Cerebellar nuclear complex (tissue), 1 donor: ENCODE results near the gene EIF4A2.
"Not testable (repeated sequence)": the region's sequence is repeated elsewhere in the genome, so short reads cannot be mapped to it uniquely, and the experiment has no call there.

Experiments used
- DNase-seq, 2 experiments: peaks; one replicate each; lab custom pipeline; 2025; lab: John Stamatoyannopoulos, UW

The EIF4A2 gene

DNA sequence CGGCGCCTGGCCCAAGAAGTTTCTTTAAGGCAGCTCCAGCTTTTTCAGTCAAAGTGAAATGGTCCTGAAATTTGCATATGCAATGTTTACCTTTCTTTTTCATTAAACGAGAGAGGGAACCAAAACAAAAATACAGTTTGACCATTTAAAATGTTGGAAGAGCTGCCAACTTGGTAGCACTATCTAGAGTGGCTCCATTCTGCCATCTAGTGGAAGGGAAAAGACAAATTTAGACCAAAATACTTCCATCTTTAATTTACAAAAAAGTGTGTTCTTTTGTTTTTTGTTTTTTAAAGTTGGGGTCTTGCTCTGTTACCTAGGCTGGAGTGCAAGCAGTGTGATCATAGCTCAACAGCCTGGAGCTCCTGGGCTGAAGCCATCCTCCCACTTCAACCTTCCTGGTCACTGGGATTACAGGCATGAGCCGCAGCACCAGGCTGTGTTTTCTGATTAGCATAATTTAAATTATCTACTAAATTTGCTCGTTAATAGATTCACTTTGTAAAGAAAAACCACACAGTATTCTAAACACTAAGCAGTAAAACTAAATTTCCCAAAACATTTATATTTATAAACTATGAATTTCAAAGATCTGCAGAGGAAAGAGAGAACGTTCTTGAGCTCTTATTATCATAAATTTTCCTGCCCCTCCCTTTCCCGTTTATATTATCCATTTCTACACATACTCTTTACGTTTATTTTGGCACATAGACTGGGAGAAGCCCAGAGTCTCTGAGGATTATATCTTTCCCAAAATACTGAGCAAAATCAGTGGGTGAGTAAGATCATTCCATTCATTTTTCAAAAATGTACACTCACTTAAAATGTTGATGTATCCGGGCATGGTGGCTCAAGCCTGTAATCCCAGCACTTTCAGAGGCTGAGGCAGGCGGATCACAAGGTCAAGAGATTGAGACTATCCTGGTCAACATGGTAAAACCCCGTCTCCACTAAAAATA lies 38.3 kb downstream of the EIF4A2 start:
- no peak for DNase-seq

DNA sequence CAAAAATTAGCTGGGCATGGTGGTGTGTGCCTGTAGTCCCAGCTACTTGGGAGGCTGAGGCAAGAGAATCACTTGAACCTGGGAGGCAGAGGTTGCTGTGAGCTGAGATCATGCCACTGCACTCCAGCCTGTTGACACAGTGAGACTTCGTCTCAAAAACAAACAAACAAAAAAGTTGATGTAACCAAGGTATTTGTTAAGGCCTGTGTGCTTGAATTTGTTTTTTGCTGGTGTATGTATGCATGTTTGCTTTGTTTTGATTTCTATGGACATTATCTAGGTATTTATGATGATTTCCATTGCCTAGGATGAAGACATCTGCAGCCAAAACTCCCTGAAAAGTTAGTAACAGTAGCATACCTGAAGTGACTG lies 39.0 kb downstream of the EIF4A2 start:
- DNase-seq: not testable (repeated sequence)

DNA sequence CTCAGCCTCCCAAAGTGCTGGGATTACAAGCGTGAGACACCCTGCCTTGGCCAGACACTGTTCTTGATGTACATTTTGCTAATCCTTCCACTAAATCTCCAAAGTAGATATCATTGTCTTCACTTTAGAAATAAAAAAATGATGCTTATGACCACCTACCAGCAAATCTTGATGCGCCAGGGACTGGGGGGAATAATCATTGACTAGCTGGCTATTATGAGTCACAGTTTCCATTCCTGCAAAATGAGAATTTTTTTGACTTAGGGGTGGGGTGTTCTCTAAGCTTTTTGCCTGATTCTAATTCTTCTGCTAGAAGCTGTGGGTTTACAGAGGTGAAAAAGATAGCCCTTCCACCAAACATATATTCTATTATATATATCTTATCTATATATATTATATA lies 40.0 kb downstream of the EIF4A2 start:
- no peak for DNase-seq

DNA sequence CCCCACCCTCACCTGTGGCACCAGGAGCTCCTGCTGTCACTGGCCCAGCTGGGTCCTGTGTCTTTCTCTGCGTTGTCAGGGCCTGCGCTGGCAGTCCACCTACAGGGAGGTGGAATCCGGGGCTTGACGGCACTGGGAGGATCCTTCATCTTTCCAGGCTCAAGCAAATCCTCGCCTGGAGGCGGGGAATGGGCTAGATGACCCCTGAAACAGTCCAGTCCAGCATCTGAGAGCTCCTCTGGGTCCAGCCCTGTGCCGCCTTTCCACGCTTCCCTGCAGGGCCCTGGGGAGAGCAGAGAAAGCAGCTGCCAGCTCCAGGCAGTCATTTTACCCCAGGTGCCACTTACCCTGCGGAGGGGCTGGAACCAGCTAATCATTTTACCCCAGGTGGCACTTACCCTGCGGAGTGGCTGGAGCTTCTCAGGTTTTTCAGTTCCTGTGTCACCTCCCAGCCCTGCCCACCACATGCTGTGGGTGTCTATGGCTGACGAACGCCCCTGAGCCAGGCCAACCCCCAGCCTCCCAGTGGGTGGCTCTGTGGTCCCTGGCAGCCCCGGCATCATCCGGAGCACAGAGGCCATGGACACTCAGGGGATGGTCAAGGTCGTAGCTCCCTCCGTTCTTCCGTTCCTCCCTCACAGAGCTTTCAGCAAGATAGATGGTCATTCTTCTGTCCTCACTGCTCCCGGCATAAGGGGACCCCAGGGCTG lies 41.2 kb downstream of the EIF4A2 start:
- DNase-seq: no peak

DNA sequence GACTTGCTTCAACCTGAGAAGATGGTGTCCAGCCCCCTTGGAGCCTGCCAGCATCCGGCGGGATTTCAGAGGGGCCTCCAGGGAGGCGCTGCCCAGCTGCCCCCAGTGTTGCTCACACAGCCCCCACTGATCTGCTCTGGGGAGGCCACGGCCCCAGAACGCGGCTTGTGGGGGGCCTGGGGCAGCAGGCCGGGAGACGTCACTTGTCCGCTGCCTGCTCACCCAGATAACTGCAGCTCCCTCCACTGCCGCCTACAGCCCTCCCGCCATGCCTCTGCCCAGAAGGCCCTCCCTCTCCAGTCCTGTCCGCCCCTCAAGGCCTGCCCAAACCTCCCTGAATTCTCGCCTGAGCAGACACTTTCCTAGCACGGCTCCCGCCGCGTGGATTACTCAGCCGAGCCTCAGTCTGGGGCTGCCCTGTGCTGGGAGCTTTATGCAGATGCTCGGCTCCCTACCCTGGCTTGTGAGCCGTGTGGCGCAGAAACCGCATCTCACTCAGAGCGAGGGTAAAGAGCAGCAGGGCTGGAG lies 42.0 kb downstream of the EIF4A2 start:
- DNase-seq: no peak

DNA sequence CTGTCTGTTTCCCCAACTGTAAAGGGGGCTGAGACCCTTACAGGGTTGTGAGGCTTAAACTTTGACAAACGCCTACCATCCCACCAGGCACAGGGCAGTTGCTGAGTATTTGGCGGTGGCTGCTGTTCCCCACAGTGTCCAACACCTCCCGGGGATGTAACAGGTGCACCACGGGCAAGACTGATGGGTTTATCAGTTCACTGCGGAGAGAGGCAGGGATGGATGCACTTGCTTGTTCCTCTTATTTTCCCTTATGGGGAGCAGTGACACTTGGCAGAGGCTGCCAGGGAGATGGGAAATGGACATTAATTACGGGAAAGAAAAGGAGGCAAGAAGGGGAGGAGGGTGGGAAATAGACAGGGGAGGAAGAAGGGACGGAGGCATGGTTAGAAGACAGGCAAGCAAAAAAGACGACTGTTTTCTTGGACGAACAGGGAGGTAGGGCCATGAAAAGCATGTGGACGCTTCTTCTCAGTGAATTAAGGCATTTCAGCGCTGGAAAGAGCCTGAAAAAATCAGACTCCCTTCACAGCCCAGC lies 42.6 kb downstream of the EIF4A2 start:
- no peak for DNase-seq

DNA sequence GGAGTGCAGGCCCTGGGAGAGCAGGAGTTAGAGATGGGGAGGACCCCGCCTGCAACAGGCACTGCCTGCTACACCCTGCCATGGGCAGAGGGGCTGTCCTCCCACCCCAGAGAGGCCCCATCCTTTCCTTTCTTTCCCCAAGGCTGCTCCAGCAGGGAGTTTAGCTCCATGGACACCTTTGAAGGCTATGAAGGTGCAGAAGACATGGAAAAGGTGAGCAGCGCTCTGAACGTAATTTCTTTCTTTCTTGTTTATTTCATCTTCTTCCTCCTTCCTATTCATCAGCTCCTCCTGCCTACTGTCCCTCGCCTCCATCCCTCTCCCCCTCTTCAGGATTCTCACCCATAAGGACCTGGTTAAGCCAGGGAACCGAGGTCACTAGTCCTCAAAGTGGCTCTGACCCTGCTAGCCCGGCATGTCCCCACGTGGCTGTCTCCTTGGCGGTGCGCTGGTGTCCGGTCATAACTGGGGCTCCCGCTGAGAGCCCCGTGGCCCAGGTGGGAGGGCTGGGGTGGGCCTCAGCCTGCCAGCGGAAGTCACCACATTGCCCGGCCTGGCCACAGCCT lies 43.1 kb downstream of the EIF4A2 start:
- no peak for DNase-seq

DNA sequence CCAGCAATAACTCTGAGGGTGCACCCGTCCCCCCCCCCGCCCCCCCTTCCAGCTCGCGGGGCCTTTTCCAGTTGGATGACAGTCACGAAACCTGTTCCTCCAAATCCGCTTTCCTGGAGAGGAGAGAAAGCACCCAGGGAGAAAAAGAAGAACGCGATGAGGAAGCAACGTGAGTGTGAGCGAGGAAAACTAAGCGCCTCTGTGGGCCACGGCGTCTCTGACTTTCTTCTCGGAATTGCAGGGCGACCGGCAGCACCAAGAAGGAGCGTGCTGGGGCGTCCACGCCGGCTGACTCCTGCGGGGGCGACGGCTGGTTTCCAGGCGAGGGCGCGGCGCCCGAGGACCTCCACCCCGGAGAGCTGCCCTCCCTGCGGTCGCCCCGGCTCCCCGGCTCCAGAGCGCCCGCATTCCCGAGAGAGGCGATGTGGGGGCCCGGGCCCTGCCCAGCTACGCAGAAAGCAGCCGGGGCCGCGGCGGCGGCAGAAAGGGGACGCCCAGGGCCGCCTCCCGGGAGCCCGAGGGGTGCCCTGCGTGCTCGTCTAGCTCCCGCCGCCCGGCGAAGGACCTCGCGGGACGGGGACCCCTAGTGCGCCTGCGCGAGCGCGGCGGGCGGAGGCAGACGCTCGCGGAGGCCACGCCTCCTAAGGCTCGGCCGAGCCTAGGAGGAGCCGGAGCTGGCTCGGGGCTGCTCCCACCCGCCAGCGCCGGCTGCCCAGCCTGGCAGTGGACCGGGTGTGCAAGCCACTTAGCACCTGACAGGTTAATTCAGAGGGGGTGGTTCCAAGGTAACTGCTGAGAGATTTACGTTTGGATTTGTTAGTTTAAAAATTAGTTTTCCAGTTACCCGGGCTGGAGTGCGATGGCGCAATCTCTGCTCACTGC lies 43.8 kb downstream of the EIF4A2 start:
- peak in 1 of 2 experiments; percentile 58 for DNase-seq

DNA sequence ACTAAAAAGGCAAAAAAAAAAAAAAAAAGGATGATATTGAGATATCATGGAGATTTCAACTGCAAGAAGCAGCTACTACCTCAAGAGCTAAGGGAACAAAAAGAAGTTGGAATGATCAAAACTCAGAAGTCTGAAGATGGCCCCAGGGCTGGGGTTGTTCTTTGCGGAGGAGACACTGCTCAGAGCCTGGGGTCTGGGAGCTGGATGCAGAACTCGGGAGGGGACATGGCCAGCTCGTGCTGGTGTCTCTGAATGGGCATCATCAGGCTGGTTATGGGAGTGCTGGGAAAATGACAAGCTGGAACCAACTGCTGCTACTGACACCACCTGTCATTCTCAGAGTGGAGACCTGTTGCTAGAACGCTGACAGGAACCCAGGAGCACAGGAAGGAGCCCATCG lies 45.0 kb downstream of the EIF4A2 start:
- no peak for DNase-seq

DNA sequence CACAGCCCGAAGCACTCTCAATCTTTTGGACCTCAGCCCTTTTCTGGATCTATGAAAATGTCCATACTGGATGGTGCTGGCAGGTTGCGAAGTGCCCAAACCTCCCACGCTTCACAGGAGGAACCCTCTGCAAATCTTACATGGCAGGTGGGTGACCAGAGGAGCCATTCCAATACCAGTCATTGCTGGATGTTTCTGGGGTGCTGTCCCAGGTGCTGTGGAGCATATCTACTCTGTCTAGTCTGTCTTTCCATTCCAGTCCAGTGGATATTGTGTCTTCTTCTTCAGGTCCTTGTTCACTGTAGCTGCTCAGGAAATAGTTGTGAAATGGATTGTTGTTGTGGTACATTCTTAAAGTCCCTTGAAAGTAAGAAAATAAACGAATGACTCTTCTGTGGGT lies 48.4 kb downstream of the EIF4A2 start:
- no peak for DNase-seq

DNA sequence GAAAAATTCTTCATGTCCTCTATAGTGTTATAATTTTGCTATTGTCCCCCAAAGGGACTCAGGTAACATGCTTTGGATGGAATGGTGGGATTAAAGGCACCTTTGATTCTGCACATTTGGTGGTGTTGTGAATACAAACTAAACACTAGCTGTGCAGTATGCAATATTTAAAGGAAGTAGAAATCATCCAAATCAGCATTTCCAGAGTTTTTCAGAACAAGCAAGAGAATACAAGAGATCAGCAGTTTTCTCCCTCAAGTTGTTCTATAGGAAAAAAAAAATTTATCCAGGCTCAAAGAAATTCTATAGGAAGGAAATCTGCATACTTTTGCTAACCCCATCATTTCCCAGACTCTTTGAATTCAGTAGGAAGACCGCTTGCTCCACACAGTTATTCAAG lies 48.9 kb downstream of the EIF4A2 start:
- no peak for DNase-seq
